GM18870 (cell line): ENCODE measurements around the gene ZNF444.
"Not testable (repeated sequence)": the region's sequence is repeated elsewhere in the genome, so short reads cannot be mapped to it uniquely, and the experiment has no call there.

ENCODE experiments used
- ATAC-seq: cut with Tn5 transposase; IDR thresholded peaks from one replicate; pipeline ENCODE4 v1.9.1; 2021; ENCODE audit warnings: moderate library complexity; ENCODE audit not compliant: unreplicated experiment

ZNF444 gene

DNA sequence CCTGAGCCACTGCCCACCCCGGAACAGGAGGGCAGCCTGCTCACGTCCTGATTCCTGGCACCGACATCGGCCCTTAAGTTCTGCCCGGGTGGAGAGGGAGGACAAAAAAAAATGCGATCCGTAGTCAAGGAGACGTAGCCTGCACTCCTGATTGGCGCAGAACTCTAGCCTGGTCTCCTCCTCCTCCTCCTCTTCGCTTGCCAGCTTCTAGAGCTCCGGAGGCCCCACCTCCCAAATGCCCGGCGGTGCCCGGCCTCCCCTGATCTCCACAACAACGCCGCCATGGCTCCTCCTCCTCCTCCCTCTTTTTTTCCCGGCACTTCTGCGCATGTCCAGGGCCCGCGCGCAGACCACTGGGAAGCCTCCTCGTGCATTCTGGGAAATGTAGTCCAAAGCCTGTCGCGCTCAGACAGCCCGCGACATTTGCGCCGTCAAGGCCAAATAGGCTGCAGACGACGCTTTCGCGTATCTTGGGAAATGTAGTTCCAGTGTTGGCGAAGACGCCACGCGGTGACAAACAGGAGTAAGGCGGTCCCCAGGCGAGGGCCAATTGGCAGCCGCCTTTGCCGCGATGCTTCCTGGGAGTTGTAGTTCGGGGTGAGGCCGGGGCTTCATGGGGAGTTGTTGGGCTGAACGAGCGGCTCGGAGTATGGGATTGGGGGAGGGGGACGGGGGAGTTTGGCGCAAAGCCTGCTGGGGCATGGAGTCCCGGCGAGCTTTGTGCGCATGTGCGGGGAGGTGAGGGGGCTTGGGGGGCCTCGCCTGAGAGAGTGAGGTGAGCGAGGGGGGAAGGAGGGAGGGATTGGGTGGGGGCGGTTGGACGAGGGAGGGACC is at the start of gene ZNF444:
TSS of gene ZNF444 (plus strand) at position 705 of the 834 bp plus-strand sequence. CDS start 5,625 bp downstream, outside the sequence.
- ATAC-seq: peak; percentile 83

- ATAC-seq: no peak
Measured at GRCh38 chr19:56091751-56092546, 49.1 kb upstream of the ZNF444 start.

DNA sequence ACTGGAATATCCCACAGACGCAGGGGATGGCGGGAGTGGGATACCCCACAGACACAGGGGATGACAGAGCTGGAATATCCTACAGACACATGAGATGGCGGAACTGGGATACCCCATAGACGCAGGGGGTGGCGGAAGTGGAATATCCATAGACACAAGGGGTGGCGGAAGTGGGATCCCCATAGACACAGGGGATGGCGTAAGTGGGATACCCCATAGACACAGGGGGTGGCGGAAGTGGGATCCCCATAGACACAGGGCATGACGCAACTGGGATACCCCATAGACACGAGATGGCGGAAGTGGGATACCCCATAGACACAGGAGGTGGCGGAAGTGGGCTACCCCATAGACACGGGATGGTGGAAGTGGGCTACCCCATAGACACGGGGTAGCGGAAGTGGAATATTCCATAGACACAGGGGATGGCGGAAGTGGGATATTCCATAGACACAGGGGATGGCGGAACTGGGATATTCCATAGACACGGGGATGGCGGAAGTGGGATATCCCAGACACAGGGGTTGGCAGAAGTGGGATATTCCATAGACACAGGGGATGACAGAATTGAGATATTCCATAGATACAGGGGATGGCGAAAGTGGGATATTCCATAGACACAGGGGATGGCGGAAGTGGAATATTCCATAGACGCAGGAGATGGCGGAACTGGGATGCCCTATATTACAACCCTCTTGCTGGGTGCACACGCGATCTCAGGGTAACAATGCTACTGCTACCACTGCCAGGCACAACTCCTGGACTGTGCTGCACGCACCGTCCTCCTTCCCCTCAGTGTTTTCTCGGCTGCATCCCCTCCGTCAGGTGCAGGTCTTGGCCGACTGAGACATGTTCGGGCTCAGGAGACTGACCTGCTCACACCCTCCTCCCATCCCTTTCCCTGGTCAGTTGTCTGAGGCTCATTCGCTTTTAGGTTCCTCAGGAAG is 48.1 kb upstream of the ZNF444 start:
- ATAC-seq: no peak

DNA sequence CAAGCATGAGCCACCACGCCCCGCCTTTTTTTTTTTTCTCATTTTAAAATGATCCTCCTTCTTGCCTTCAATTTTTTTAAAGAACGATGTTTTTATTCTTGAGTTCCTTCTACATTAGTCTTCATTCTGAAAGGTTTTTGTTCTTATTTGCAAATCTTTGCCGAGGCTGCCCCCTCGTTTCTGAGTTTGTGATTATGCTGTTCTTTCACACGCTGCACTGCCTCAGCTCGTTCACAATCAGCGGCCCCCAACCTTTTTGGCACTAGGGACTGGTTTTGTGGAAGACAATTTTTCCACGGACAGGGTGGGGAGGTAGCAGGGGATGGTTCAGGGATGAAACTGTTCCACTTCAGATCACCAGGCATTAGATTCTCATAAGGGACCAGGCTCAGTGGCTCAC is 46.6 kb upstream of the ZNF444 start:
- no peak for ATAC-seq

- no peak for ATAC-seq
Measured at GRCh38 chr19:56096665-56097064, 44.4 kb upstream of the ZNF444 start.

DNA sequence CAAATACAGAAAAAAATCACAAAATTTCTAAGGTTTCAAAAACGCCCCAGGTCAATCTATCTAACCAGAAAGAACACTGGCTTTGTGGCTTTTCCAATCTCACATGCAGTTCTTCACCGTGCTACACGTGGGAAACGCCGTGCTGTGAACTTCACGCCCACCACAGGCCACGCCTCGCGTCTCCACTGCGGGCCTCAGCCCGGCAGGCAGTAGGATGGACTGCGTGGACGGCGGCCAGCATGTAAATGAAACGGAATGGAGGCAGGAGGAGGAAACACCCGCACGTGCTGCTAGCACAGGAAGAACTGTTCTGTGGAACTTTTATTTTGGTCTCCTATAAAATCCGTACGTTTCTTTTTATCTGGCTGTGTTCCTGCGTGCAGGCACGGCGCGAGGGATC is 43.8 kb upstream of the ZNF444 start:
- ATAC-seq: no peak

GRCh38 chr19:56097776-56098175 is 43.3 kb upstream of the ZNF444 start:
- ATAC-seq: no peak

DNA sequence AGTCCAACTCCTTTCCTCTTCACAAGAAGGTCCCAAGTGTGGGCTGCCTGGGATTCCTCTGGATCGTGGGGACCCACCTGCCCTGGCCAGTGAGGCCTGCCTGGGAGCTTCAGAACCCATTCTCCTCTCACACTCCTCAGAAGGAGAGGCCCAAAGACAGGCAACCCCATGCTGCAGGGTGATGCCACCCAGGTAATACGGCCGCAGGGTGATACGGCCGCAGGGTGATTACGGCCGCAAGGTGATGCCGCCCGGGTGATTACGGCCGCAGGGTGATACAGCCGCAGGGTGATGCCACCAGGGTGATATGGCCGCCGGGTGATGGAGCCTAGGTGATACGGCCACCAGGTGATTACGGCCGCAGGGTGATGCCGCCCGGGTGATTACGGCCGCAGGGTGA is 42.9 kb upstream of the ZNF444 start:
- not testable (repeated sequence) for ATAC-seq

DNA sequence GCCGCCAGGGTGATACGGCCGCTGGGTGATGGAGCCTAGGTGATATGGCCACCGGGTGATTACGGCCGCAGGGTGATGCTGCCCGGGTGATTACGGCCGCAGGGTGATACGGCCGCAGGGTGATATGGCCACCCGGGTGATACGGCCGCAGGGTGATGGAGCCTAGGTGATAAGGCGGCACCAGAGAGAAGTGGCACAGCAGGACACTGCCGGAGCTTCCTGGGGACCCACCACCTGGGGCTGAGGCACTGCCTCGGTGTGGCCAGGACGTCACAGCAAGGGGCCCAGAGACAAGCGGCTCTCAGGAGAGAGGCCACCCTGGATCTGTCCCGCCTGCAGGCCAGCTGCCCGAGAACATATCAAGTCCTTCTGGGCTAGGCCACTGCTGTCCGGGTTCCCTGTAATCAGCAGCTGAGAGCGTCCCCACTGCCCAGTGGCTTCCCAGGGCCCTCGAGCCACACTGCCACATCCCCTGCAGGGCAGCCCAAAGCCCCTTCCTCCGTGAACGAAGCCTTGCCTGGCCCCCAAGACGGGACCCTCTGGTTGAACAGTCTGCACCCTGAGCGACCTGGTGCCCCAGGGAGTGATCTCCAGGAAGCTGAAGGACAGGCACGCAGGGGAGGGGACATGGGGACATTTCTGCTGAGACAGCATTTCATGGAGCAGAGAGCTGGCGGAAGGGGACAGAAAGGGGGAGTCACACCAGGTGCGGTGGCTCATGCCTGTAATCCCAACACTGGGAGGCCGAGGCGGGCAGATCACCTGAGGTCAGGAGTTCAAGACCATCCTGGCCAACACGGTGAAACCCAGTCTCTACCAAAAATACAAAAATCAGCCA is 42.1 kb upstream of the ZNF444 start:
- ATAC-seq: no peak

DNA sequence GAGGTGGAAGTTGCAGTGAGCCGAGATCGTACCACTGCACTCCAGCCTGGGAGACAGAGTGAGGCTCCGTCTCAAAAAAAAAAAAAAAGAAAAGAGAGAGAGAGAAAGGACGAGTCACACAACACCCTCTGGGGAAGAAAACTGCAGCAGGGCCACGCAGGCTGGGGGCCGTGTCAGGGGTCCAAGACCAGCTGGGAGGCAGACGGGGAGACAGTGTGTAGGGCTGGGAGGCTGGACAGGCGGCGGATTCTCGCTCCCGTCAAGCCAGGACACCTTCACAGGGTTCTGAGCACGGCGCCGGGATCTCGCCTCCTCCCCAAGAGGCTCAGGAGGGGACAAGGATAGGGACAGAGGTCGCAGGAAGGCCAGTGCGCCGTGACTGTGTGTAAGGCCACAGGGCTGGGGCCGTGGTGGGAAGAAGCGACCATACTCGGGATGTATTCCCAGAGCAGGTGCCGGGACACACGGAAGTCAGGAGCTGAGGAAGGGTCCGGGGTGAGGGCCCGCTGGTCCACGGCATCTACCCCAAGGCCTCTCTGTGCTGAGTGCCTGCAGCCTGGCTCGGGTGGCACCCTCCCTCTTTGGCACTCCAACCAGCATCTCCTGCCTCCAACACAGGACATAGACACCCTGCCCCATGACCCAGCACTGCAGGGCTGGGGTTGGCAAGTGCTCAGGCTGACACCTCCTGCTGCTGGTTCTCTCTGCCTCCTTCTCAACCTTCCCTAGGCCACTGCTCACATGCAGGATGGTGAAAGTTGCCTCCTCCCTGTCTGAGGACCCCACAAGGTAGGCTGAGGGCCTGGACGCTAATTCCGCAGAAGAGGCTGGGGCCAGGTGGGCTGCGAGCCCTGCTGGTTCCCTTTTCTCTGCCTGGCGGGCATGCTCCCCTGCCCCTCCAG is 41.2 kb upstream of the ZNF444 start:
- no peak for ATAC-seq

GRCh38 chr19:56101095-56101494 is 40.0 kb upstream of the ZNF444 start:
- ATAC-seq: no peak

GRCh38 chr19:56101746-56102535 is 39.1 kb upstream of the ZNF444 start:
- no peak for ATAC-seq

GRCh38 chr19:56103027-56103614 is 38.0 kb upstream of the ZNF444 start:
- ATAC-seq: no peak

GRCh38 chr19:56104423-56104822 is 36.7 kb upstream of the ZNF444 start:
- ATAC-seq: no peak

DNA sequence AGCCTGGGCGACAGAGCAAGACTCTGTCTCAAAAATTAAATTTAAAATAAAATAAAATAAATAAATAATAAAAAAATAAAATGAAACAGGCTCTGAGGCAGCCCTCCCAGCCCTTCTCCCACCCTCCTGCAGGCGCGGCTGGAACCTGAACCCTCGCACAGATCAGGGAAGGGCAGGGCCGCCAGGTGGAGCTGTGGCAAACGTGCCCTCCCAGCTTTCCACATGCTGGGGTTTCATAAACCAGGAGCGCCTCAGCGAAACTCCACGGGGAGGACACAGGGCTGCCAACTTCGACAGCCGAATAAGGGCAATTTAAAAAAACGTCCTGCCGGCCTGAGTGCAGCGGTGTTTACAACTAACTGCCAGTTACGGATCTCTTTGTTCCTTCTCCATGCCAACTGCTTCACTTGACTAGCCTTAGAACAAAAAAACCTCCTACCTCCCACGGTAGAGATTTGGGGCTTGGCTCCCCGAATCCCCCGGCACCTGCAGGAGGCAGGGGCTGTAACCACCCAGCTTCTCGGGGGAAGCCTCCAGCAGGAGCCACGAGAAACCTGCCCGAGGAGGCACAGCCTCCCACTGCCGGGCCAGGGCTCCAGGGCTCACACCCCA is 35.9 kb upstream of the ZNF444 start:
- no peak for ATAC-seq

- ATAC-seq: not testable (repeated sequence)
Measured at GRCh38 chr19:56105831-56106396, 35.2 kb upstream of the ZNF444 start.

GRCh38 chr19:56106397-56106849 is 34.7 kb upstream of the ZNF444 start:
- no peak for ATAC-seq
